ENCODE results near the gene CBLC. TPM values are rescaled to one million over a fixed set of nuclear protein-coding genes. Genes with fewer than 3 reads are reported as not detected.
"Not testable (repeated sequence)": the region's sequence is repeated elsewhere in the genome, so short reads cannot be mapped to it uniquely, and the experiment has no call there.

The CBLC gene
- total RNA-seq, 1 donor from 2014 or later = not detected

DNA sequence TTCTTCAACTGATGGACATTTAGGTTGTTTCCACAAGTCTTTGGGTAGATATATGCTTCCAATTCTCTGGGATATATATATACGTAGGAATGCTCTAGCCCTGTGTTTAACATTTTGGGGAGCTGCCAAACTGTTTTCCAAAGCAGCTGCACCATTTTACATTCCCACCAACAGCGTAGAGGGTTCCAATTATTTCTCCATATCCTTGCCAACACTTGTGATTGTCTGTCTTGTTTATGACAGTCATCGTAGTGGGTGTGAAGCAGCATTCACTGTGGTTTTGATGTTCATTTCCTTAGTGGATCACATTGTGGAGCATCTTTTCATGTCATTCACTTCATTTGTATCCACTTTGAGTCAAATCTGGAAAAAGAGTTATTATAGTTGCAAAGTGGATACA, 4.7 kb upstream of the CBLC start:
- Mint-ChIP-seq H3K36me3 (ENCODE audit: low read depth) (no peaks in the 10 kb centered on the region), H3K4me3 (no peak overlapping the region), H3K4me1 (peaks cover 6% of the 10 kb centered on the region), H3K27ac (ENCODE audit: unreplicated experiment) (no peak overlapping the region), H3K27me3 (ENCODE audit: low read depth) (peaks cover 55% of the 10 kb centered on the region), H3K9me3 (peaks cover 6% of the 10 kb centered on the region)
- TF ChIP-seq, protein P1, sequence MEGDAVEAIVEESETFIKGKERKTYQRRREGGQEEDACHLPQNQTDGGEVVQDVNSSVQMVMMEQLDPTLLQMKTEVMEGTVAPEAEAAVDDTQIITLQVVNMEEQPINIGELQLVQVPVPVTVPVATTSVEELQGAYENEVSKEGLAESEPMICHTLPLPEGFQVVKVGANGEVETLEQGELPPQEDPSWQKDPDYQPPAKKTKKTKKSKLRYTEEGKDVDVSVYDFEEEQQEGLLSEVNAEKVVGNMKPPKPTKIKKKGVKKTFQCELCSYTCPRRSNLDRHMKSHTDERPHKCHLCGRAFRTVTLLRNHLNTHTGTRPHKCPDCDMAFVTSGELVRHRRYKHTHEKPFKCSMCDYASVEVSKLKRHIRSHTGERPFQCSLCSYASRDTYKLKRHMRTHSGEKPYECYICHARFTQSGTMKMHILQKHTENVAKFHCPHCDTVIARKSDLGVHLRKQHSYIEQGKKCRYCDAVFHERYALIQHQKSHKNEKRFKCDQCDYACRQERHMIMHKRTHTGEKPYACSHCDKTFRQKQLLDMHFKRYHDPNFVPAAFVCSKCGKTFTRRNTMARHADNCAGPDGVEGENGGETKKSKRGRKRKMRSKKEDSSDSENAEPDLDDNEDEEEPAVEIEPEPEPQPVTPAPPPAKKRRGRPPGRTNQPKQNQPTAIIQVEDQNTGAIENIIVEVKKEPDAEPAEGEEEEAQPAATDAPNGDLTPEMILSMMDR (conservative IDR thresholded peaks at IDR 0.05) = no peak
- no peak for DNase-seq (ENCODE audit: low read depth, low spot score)

DNA sequence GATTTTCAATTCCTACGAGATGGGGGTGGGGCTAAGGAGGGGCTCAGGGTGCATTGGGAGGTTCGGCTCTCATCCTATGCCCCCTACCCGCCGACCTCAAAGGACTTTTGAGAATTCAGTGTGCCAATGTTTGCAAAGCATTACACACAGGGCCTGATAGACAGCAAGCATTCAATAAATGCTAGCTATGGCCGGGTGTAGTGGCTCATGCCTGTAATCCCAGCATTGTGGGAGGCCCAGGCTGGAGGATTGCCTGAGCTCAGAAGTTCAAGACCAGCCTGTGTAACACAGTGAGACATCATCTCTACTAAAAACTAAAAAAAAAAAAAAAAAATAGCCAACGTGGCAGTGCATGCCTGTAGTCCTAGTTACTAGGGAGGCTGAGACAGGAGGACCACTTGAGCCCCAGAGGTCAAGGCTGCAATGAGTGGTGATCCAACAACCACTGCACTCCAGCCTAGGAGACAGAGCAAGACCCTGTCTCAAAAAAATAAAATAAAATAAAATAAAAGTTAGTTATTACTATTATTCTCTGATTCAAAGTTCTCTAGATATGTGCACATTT, 1.9 kb upstream of the CBLC start:
- H3K36me3 Mint-ChIP-seq (ENCODE audit: low read depth) = no peaks in the 10 kb centered on the region
- H3K4me1 Mint-ChIP-seq = peaks cover 2% of the 10 kb centered on the region
- peaks cover 48% of the 10 kb centered on the region for H3K27me3 Mint-ChIP-seq (ENCODE audit: low read depth)
- TF ChIP-seq, protein P1 (conservative IDR thresholded peaks at IDR 0.05) = no peak
- H3K9me3 Mint-ChIP-seq = no peaks in the 10 kb centered on the region
- DNase-seq (ENCODE audit: low read depth, low spot score) = no peak
- no peak overlapping the region for H3K27ac Mint-ChIP-seq (ENCODE audit: unreplicated experiment)
- H3K4me3 Mint-ChIP-seq = no peak overlapping the region

DNA sequence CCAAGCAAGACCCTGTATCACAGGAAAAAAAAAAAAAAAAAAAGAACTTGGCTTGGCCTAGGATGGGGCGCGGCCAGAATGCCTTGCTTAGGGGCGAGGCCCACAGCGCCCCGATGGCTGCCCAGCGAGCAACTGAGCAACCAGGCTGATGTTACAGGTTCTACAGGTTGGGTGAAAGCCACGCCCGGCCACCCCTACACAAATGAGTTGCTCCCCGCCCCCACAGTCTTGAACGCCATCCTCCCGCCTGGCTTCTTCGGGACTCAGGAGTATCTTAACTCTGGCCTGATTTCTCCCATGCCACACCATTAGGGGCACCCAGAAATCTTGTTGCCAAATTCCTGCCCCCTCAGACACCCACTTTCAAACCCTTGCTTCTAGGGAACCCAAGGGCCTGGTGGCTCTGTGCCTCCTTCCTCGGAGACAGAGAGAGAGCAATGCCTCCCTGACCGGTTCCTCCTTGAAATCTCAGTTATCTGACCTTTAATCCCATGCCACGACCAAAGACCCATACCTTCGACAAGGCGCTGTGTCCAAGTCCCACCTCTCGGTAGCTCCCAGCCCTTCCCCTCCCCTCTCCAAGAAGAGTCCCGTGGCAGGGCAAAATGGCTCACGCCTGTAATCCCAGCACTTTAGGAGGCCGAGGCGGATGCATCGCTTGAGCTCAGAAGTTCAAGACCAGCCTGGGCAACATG, 1.1 kb upstream of the CBLC start:
- no peak for DNase-seq (ENCODE audit: low read depth, low spot score)
- Mint-ChIP-seq H3K4me3 (no peak overlapping the region), H3K36me3 (ENCODE audit: low read depth) (no peaks in the 10 kb centered on the region), H3K27me3 (ENCODE audit: low read depth) (peaks cover 45% of the 10 kb centered on the region), H3K4me1 (no peaks in the 10 kb centered on the region), H3K9me3 (no peaks in the 10 kb centered on the region), H3K27ac (ENCODE audit: unreplicated experiment) (no peak overlapping the region)
- TF ChIP-seq, protein P1 (conservative IDR thresholded peaks at IDR 0.05) = no peak

DNA sequence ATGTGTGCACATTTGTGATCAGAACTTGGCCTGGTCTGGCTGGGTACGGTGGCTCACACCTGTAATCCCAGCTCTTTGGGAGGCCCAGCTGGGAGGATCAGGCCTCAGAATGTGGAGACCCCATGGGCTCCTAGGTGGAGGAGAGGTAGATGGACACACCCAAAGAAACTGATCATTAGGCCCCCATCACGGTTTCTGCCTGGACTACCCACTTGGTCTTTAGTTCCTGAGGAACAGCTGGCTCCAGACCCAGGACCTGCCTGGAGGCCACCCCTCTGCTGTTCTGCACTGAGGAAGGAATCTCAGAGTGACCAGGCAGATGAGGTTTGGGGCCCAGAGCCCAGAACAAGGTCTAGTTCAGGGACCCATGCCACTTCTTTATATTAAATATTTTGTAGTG, 1.5 kb downstream of the CBLC start:
- no peaks in the 10 kb centered on the region for H3K36me3 Mint-ChIP-seq (ENCODE audit: low read depth)
- TF ChIP-seq, protein P1 (conservative IDR thresholded peaks at IDR 0.05) = no peak
- H3K4me3 Mint-ChIP-seq = no peak overlapping the region
- no peak overlapping the region for H3K27ac Mint-ChIP-seq (ENCODE audit: unreplicated experiment)
- H3K27me3 Mint-ChIP-seq (ENCODE audit: low read depth) = peaks cover 27% of the 10 kb centered on the region
- H3K4me1 Mint-ChIP-seq = peaks cover 1% of the 10 kb centered on the region
- H3K9me3 Mint-ChIP-seq = no peaks in the 10 kb centered on the region
- no peak for DNase-seq (ENCODE audit: low read depth, low spot score)

DNA sequence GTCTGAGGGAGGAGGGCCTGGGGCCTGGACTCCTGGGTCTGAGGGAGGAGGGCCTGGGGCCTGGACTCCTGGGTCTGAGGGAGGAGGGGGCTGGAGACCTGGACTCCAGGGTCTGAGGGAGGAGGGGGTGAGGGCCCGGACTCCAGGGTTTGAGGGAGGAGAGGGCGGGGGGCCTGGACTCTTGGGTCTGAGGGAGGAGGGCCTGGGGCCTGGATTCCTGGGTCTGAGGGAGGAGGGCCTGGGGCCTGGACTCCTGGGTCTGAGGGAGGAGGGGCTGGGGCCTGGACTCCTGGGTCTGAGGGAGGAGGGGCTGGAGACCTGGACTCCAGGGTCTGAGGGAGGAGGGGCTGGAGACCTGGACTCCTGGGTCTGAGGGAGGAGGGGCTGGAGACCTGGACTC, 4.0 kb downstream of the CBLC start:
- not testable (repeated sequence) for H3K9me3 Mint-ChIP-seq; H3K4me1 Mint-ChIP-seq; H3K36me3 Mint-ChIP-seq (ENCODE audit: low read depth); H3K4me3 Mint-ChIP-seq; H3K27ac Mint-ChIP-seq (ENCODE audit: unreplicated experiment); DNase-seq (ENCODE audit: low read depth, low spot score)
- peaks cover 23% of the 10 kb centered on the region for H3K27me3 Mint-ChIP-seq (ENCODE audit: low read depth)

DNA sequence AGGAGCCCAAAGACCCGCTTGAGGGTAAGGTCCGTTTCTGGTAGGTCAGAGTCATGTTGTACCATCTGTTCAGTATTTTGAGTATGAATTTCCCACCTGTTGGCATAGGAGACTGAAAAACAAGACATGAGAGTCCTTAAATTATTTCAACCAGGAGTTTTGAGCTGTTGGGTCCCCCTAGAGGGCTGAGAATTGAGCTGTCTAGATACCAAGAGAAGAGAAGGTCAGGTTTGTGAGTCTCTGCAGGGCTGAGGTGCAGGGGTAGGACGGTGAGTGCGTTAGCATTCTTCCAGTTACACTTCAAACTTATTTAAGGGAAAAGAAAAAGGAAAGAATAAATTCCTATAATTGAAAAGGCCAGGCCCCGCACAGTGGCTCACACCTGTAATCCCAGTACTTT, 5.0 kb downstream of the CBLC start:
- Mint-ChIP-seq H3K9me3 (no peaks in the 10 kb centered on the region), H3K4me3 (no peak overlapping the region), H3K4me1 (peaks cover 6% of the 10 kb centered on the region), H3K27ac (ENCODE audit: unreplicated experiment) (no peak overlapping the region), H3K27me3 (ENCODE audit: low read depth) (peaks cover 16% of the 10 kb centered on the region), H3K36me3 (ENCODE audit: low read depth) (no peaks in the 10 kb centered on the region)
- DNase-seq (ENCODE audit: low read depth, low spot score) = no peak
- TF ChIP-seq, protein P1 (conservative IDR thresholded peaks at IDR 0.05) = peak; percentile 14

Data from neural crest cell (in vitro differentiated cells).